ENCODE data around the gene HS3ST6. TPM values are rescaled to one million over a fixed set of nuclear protein-coding genes. Genes with fewer than 3 reads are reported as not detected.
"Not testable (repeated sequence)": the region's sequence is repeated elsewhere in the genome, so short reads cannot be mapped to it uniquely, and the experiment has no call there.

HS3ST6 gene
- total RNA-seq, 1 donor = not detected

- no peaks in the 10 kb centered on the region for H3K9me3 ChIP-seq (ENCODE audit: low read depth, low read length)
- no peaks in the 10 kb centered on the region for H3K27me3 ChIP-seq (ENCODE audit: insufficient read depth, low read length)
- peak overlapping the region; percentile 68 for H3K4me3 ChIP-seq (ENCODE audit: low read length)
- H3K4me1 ChIP-seq (ENCODE audit: insufficient read depth, low read length) = peaks cover 74% of the 10 kb centered on the region
Observed at GRCh38 chr16:1940273-1941161, 22.3 kb upstream of the HS3ST6 start.

- not testable (repeated sequence) for H3K4me3 ChIP-seq (ENCODE audit: low read length); H3K9me3 ChIP-seq (ENCODE audit: low read depth, low read length); H3K27me3 ChIP-seq (ENCODE audit: insufficient read depth, low read length)
- H3K4me1 ChIP-seq (ENCODE audit: insufficient read depth, low read length) = peaks cover 76% of the 10 kb centered on the region
Observed at GRCh38 chr16:1939833-1940232, 21.6 kb upstream of the HS3ST6 start.

- peaks cover 72% of the 10 kb centered on the region for H3K4me1 ChIP-seq (ENCODE audit: insufficient read depth, low read length)
- H3K4me3 ChIP-seq (ENCODE audit: low read length) = no peak overlapping the region
Observed at GRCh38 chr16:1938910-1939309, 20.7 kb upstream of the HS3ST6 start.

GRCh38 chr16:1938316-1938715 is 20.1 kb upstream of the HS3ST6 start:
- Histone ChIP-seq H3K4me1 (ENCODE audit: insufficient read depth, low read length) (peaks cover 66% of the 10 kb centered on the region), H3K9me3 (ENCODE audit: low read depth, low read length) (no peaks in the 10 kb centered on the region), H3K27me3 (ENCODE audit: insufficient read depth, low read length) (no peaks in the 10 kb centered on the region), H3K4me3 (ENCODE audit: low read length) (no peak overlapping the region)

More at GRCh38 chr16:1938910-1939309, 20.7 kb upstream of the HS3ST6 start:
- H3K27me3 ChIP-seq (ENCODE audit: insufficient read depth, low read length) = no peaks in the 10 kb centered on the region
- H3K9me3 ChIP-seq (ENCODE audit: low read depth, low read length) = no peaks in the 10 kb centered on the region

- H3K9me3 ChIP-seq (ENCODE audit: low read depth, low read length) = no peaks in the 10 kb centered on the region
- H3K27me3 ChIP-seq (ENCODE audit: insufficient read depth, low read length) = no peaks in the 10 kb centered on the region
- H3K4me1 ChIP-seq (ENCODE audit: insufficient read depth, low read length) = peaks cover 58% of the 10 kb centered on the region
- H3K4me3 ChIP-seq (ENCODE audit: low read length) = no peak overlapping the region
Observed at GRCh38 chr16:1936945-1937479, 18.8 kb upstream of the HS3ST6 start.

GRCh38 chr16:1933097-1933661 is 15.0 kb upstream of the HS3ST6 start:
- peaks cover 30% of the 10 kb centered on the region for H3K4me1 ChIP-seq (ENCODE audit: insufficient read depth, low read length)
- no peaks in the 10 kb centered on the region for H3K27me3 ChIP-seq (ENCODE audit: insufficient read depth, low read length)
- H3K4me3 ChIP-seq (ENCODE audit: low read length) = no peak overlapping the region
- H3K9me3 ChIP-seq (ENCODE audit: low read depth, low read length) = no peaks in the 10 kb centered on the region

GRCh38 chr16:1932050-1933028 is 14.1 kb upstream of the HS3ST6 start:
- Histone ChIP-seq H3K9me3 (ENCODE audit: low read depth, low read length) (no peaks in the 10 kb centered on the region), H3K4me3 (ENCODE audit: low read length) (no peak overlapping the region), H3K4me1 (ENCODE audit: insufficient read depth, low read length) (peaks cover 22% of the 10 kb centered on the region), H3K27me3 (ENCODE audit: insufficient read depth, low read length) (no peaks in the 10 kb centered on the region)

GRCh38 chr16:1930338-1930720 is 12.1 kb upstream of the HS3ST6 start:
- no peak overlapping the region for H3K4me3 ChIP-seq (ENCODE audit: low read length)
- H3K9me3 ChIP-seq (ENCODE audit: low read depth, low read length) = no peaks in the 10 kb centered on the region
- no peaks in the 10 kb centered on the region for H3K27me3 ChIP-seq (ENCODE audit: insufficient read depth, low read length)
- H3K4me1 ChIP-seq (ENCODE audit: insufficient read depth, low read length) = peaks cover 9% of the 10 kb centered on the region

GRCh38 chr16:1929578-1930337 is 11.5 kb upstream of the HS3ST6 start:
- Histone ChIP-seq H3K4me3 (ENCODE audit: low read length) (peak overlapping the region; percentile 29), H3K9me3 (ENCODE audit: low read depth, low read length) (no peaks in the 10 kb centered on the region), H3K27me3 (ENCODE audit: insufficient read depth, low read length) (no peaks in the 10 kb centered on the region), H3K4me1 (ENCODE audit: insufficient read depth, low read length) (peaks cover 9% of the 10 kb centered on the region)

- H3K27me3 ChIP-seq (ENCODE audit: insufficient read depth, low read length) = peaks cover 2% of the 10 kb centered on the region
- no peaks in the 10 kb centered on the region for H3K9me3 ChIP-seq (ENCODE audit: low read depth, low read length)
- peak overlapping the region; percentile 29 for H3K4me3 ChIP-seq (ENCODE audit: low read length)
- H3K4me1 ChIP-seq (ENCODE audit: insufficient read depth, low read length) = peaks cover 9% of the 10 kb centered on the region
Observed at GRCh38 chr16:1929105-1929504, 10.9 kb upstream of the HS3ST6 start.

GRCh38 chr16:1926271-1926670 is 8.1 kb upstream of the HS3ST6 start:
- no peak overlapping the region for H3K4me3 ChIP-seq (ENCODE audit: low read length)
- H3K4me1 ChIP-seq (ENCODE audit: insufficient read depth, low read length) = peaks cover 13% of the 10 kb centered on the region
- no peaks in the 10 kb centered on the region for H3K9me3 ChIP-seq (ENCODE audit: low read depth, low read length)
- H3K27me3 ChIP-seq (ENCODE audit: insufficient read depth, low read length) = peaks cover 25% of the 10 kb centered on the region

GRCh38 chr16:1924095-1924494 is 5.9 kb upstream of the HS3ST6 start:
- Histone ChIP-seq H3K4me1 (ENCODE audit: insufficient read depth, low read length) (peaks cover 5% of the 10 kb centered on the region), H3K27me3 (ENCODE audit: insufficient read depth, low read length) (peaks cover 45% of the 10 kb centered on the region), H3K4me3 (ENCODE audit: low read length) (no peak overlapping the region), H3K9me3 (ENCODE audit: low read depth, low read length) (no peaks in the 10 kb centered on the region)

- Histone ChIP-seq H3K27me3 (ENCODE audit: insufficient read depth, low read length) (peaks cover 50% of the 10 kb centered on the region), H3K4me1 (ENCODE audit: insufficient read depth, low read length) (peaks cover 4% of the 10 kb centered on the region), H3K9me3 (ENCODE audit: low read depth, low read length) (no peaks in the 10 kb centered on the region), H3K4me3 (ENCODE audit: low read length) (no peak overlapping the region)
Observed at GRCh38 chr16:1923299-1924034, 5.3 kb upstream of the HS3ST6 start.
